H1 (cell line): ENCODE results near the gene HSD3B1. TPM values are rescaled to one million over a fixed set of nuclear protein-coding genes. Genes with fewer than 3 reads are reported as not detected.

Experiments
- CTCF ChIA-PET: fragments of 300-600 bp; sonication (Branson Sonifier 250); formaldehyde crosslinking; loops from one replicate; lab custom pipeline; 2021; ENCODE audit not compliant: partially characterized antibody; lab: Charles Lee
- POLR2A ChIA-PET: fragments of 300-600 bp; sonication (Branson Sonifier 250); formaldehyde crosslinking; loops from one replicate; lab custom pipeline; 2021; ENCODE audit warnings: inconsistent platforms; ENCODE audit not compliant: partially characterized antibody; lab: Charles Lee
- DNase-seq, 2 experiments: peaks; one replicate each; pipeline versions ENCODE4 v3.0.0 to v3.0.0-alpha.2; 2010 to 2022; ENCODE audit warnings: low spot score in 2 of 2, low read depth in 1 of 2, mixed read lengths in 1 of 2
- FAIRE-seq: peaks from 2 replicates; lab custom pipeline; 2011; peaks lifted over from hg19 to GRCh38; lab: Jason Lieb, UNC
- H2AFZ ChIP-seq: 2 replicates; pipeline ENCODE4 v1.8.1; 2012; ENCODE audit warnings: low read length, inconsistent platforms
- H2AK5ac ChIP-seq: 2 replicates; pipeline ENCODE4 v1.6.1; 2013; ENCODE audit warnings: low read depth, low read length
- H2BK120ac ChIP-seq: replicated peaks from 2 replicates; pipeline ENCODE3; 2013; ENCODE audit warnings: low read depth, low read length, inconsistent platforms
- H2BK12ac ChIP-seq: 2 replicates; pipeline ENCODE4 v1.6.1; 2013; ENCODE audit warnings: low read depth, low read length
- H2BK15ac ChIP-seq: 2 replicates; pipeline ENCODE4 v1.6.1; 2013; ENCODE audit warnings: low read length
- H2BK20ac ChIP-seq: 2 replicates; pipeline ENCODE4 v1.6.1; 2013; ENCODE audit warnings: low read length
- H2BK5ac ChIP-seq: 2 replicates; pipeline ENCODE4 v1.6.1; 2013; ENCODE audit warnings: low read depth, low read length
- H3K14ac ChIP-seq: 2 replicates; pipeline ENCODE4 v1.6.1; 2013; ENCODE audit warnings: inconsistent platforms; ENCODE audit not compliant: insufficient read length
- H3K18ac ChIP-seq: 2 replicates; pipeline ENCODE4 v1.6.1; 2013; ENCODE audit warnings: low read length; ENCODE audit errors: extremely low read depth
- H3K23ac ChIP-seq: 2 replicates; pipeline ENCODE4 v1.6.1; 2013; ENCODE audit warnings: inconsistent platforms; ENCODE audit not compliant: insufficient read length
- H3K23me2 ChIP-seq: 2 replicates; pipeline ENCODE4 v1.6.1; 2013; ENCODE audit warnings: low read depth, low read length
- H3K27ac ChIP-seq: 2 replicates; pipeline ENCODE4 v1.6.1; 2011; ENCODE audit warnings: low read depth, low read length, inconsistent platforms
- H3K27me3 ChIP-seq, 4 experiments: replicated peaks in 1 of 4; 1 replicate in 1 of 4; 2 replicates in 3 of 4; pipeline versions ENCODE4 v1.6.1 to v1.8.1; 2011 to 2013; ENCODE audit warnings: low read length in 3 of 4, mild to moderate bottlenecking in 3 of 4, inconsistent platforms in 2 of 4, mixed read lengths in 2 of 4, moderate library complexity in 1 of 4; ENCODE audit not compliant: control insufficient read depth in 3 of 4, insufficient read depth in 3 of 4; ENCODE audit errors: extremely low read depth in 1 of 4
- H3K36me3 ChIP-seq, 4 experiments: 2 replicates each; pipeline versions ENCODE4 v1.6.1 to v1.8.1; 2011 to 2013; ENCODE audit warnings: mild to moderate bottlenecking in 4 of 4, low read length in 3 of 4, moderate library complexity in 2 of 4, control low read depth in 1 of 4, inconsistent platforms in 1 of 4; ENCODE audit not compliant: insufficient read depth in 4 of 4, control insufficient read depth in 2 of 4
- H3K4ac ChIP-seq: replicated peaks from 2 replicates; pipeline ENCODE3; 2013; ENCODE audit warnings: low read length, low read depth, mixed read lengths, inconsistent platforms; ENCODE audit not compliant: insufficient read length
- H3K4me1 ChIP-seq, 4 experiments: replicated peaks in 1 of 4; 1 replicate in 1 of 4; 2 replicates in 3 of 4; pipeline versions ENCODE4 v1.6.1 to v1.8.1; 2011 to 2013; ENCODE audit warnings: low read length in 3 of 4, inconsistent platforms in 2 of 4, mixed read lengths in 1 of 4; ENCODE audit not compliant: insufficient read depth in 4 of 4, control insufficient read depth in 3 of 4
- H3K4me2 ChIP-seq, 2 experiments: 2 replicates each; pipeline versions ENCODE4 v1.6.1 to v1.8.1; 2011 to 2013; ENCODE audit warnings: low read depth in 2 of 2, low read length in 2 of 2, control low read depth in 1 of 2, inconsistent platforms in 1 of 2, mild to moderate bottlenecking in 1 of 2; ENCODE audit not compliant: insufficient read depth in 1 of 2
- H3K4me3 ChIP-seq, 4 experiments: fragments of 200-600, 300-600 bp in 1 of 4; sonication (generic), shearing (Covaris generic), sonication (Bioruptor Twin) in 1 of 4; 2 replicates each; pipeline versions ENCODE4 v1.5.1 to v1.8.1; 2011 to 2016; ENCODE audit warnings: low read length in 4 of 4, low read depth in 3 of 4, control low read depth in 2 of 4, inconsistent platforms in 2 of 4, mild to moderate bottlenecking in 2 of 4, mixed read lengths in 1 of 4, moderate library complexity in 1 of 4; ENCODE audit not compliant: insufficient read depth in 2 of 4; ENCODE audit errors: extremely low read depth in 1 of 4
- H3K56ac ChIP-seq: replicated peaks from 2 replicates; pipeline ENCODE3; 2013; ENCODE audit warnings: low read depth, mild to moderate bottlenecking, mixed read lengths, low read length, inconsistent platforms; ENCODE audit not compliant: insufficient read length
- H3K79me1 ChIP-seq: 2 replicates; pipeline ENCODE4 v1.6.1; 2013; ENCODE audit warnings: low read depth, low read length, control low read depth
- H3K79me2 ChIP-seq, 2 experiments: 2 replicates each; pipeline versions ENCODE4 v1.6.1 to v1.8.1; 2012 to 2013; ENCODE audit warnings: low read length in 2 of 2, mild to moderate bottlenecking in 2 of 2, inconsistent platforms in 1 of 2; ENCODE audit not compliant: insufficient read depth in 2 of 2, control insufficient read depth in 1 of 2
- H3K9ac ChIP-seq, 4 experiments: replicated peaks in 1 of 4; 1 replicate in 1 of 4; 2 replicates in 3 of 4; pipeline versions ENCODE4 v1.6.1 to v1.8.1; 2011 to 2013; ENCODE audit warnings: low read depth in 3 of 4, low read length in 3 of 4, control low read depth in 2 of 4, mild to moderate bottlenecking in 2 of 4, moderate library complexity in 2 of 4, inconsistent platforms in 1 of 4; ENCODE audit errors: extremely low read depth in 1 of 4
- H3K9me3 ChIP-seq, 2 experiments: 2 replicates each; pipeline versions ENCODE4 v1.6.1 to v1.8.1; 2012 to 2013; ENCODE audit warnings: mild to moderate bottlenecking in 2 of 2, moderate library complexity in 2 of 2, control low read depth in 1 of 2, inconsistent platforms in 1 of 2, low read depth in 1 of 2, low read length in 1 of 2, mixed read lengths in 1 of 2; ENCODE audit not compliant: insufficient read depth in 2 of 2
- H4K20me1 ChIP-seq, 2 experiments: replicated peaks in 1 of 2; 2 replicates each; pipeline versions ENCODE3 to v1.8.1; 2011 to 2013; ENCODE audit warnings: inconsistent platforms in 2 of 2, low read length in 2 of 2, mild to moderate bottlenecking in 1 of 2; ENCODE audit not compliant: insufficient read depth in 2 of 2, control insufficient read depth in 1 of 2
- H4K5ac ChIP-seq: 2 replicates; pipeline ENCODE4 v1.6.1; 2013; ENCODE audit warnings: low read length, low read depth, mixed read lengths, inconsistent platforms; ENCODE audit not compliant: insufficient read length
- H4K8ac ChIP-seq: 2 replicates; pipeline ENCODE4 v1.8.0; 2013; ENCODE audit warnings: mild to moderate bottlenecking, moderate library complexity, low read length, inconsistent platforms; ENCODE audit not compliant: insufficient read depth; ENCODE audit errors: extremely low read depth
- H4K91ac ChIP-seq: replicated peaks from 2 replicates; pipeline ENCODE3; 2013; ENCODE audit warnings: low read length, mixed read lengths, inconsistent platforms; ENCODE audit not compliant: insufficient read length
- KDM5A ChIP-seq: fragments of 200-600 bp; IDR thresholded peaks from 2 replicates; pipeline ENCODE4 v1.7.1; 2012; ENCODE audit warnings: mild to moderate bottlenecking, low read length, inconsistent platforms, mixed read lengths
- WGBS, 2 experiments: shearing (Covaris generic) in 1 of 2; methylation state at CpG; one replicate each; pipeline versions ENCODE4 v1.1.6 to v1.1.7; 2013 to 2015; ENCODE audit warnings: low lambda C conversion rate in 2 of 2, mixed read lengths in 2 of 2, inconsistent platforms in 1 of 2, low coverage in 1 of 2, missing lambda C conversion rate in 1 of 2; ENCODE audit not compliant: insufficient replicate concordance in 2 of 2, insufficient coverage in 1 of 2, insufficient read length in 1 of 2; ENCODE audit errors: extremely low coverage in 1 of 2, missing lambda C conversion rate in 1 of 2; 5-methylcytosine and 5-hydroxymethylcytosine counted together
- polyA plus RNA-seq, 7 experiments: library from polyadenylated mRNA; depleted of rRNA in 3 of 7; stranded (reverse) in 5 of 7; unstranded in 2 of 7; fragments of >200 nt in 5 of 7; fragments of 200-250 nt in 2 of 7; gene quantifications; 1 replicate in 5 of 7; 2 replicates in 1 of 7; 4 replicates in 1 of 7; pipeline versions ENCODE4 v1.2.1 to v1.2.3, GENCODE V29; 2011 to 2013; ENCODE audit warnings: missing spikeins in 2 of 7, mixed read lengths in 2 of 7
- total RNA-seq: library from RNA; stranded (reverse); fragmentation: NEBNext Ultra II Directional; extraction: Animal tissue kit (Norgen Biotek cat#: 25700); gene quantifications from 2 replicates; pipeline ENCODE4 v1.2.1, GENCODE V29; 2021
- TF ChIP-seq, protein P1 (sequence below): IDR thresholded peaks from 2 replicates; pipeline ENCODE4 v1.6.1; 2012; ENCODE audit warnings: inconsistent platforms
- TF ChIP-seq, protein P2 (sequence below): IDR thresholded peaks from 2 replicates; pipeline ENCODE4 v1.6.1; 2012; ENCODE audit warnings: inconsistent platforms

Gene HSD3B1
- total and polyA plus RNA-seq, 2 of the 8 experiments (the other 6 are each of a cell fraction or from before 2014, with no cell fraction given) = not detected

DNA sequence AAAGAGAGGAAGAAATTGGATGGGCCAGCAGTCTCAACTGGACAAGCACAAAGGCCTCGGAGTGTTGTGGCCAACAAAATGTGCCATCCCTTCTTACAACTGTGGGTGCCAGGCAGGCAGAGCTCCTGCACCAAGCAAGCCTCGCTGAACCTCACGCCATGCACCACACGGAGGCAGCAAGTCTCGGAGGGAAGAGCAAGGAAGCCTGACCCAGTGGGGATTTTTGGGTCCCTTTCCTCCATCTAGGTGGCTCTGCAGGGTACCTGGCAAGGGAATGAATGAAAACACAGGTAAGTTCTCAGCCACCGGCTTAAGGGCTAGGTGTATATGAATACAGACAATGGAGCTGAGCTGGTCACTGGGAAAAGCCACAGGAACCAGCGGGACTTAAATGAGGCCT is 40.8 kb downstream of the HSD3B1 start:
- Histone ChIP-seq H3K27ac (no peak overlapping the region), H3K27me3 (no peaks in the 10 kb centered on the region), H2BK20ac (no peak overlapping the region), H3K23ac (no peak overlapping the region), H3K18ac (no peak overlapping the region), H2BK12ac (no peak overlapping the region), H2AK5ac (no peak overlapping the region), H3K56ac (no peak overlapping the region), H4K8ac (no peak overlapping the region), H4K5ac (no peak overlapping the region), H2BK120ac (no peak overlapping the region), H3K9ac (no peak overlapping the region), H3K4me1 (no peaks in the 10 kb centered on the region), H3K23me2 (no peaks in the 10 kb centered on the region), H3K36me3 (no peaks in the 10 kb centered on the region), H3K4me2 (no peak overlapping the region), H3K9me3 (no peaks in the 10 kb centered on the region), H3K4ac (no peak overlapping the region), H2AFZ (no peak overlapping the region), H3K79me2 (no peaks in the 10 kb centered on the region), H4K91ac (no peak overlapping the region), H4K20me1 (no peaks in the 10 kb centered on the region), H3K14ac (no peak overlapping the region), H3K79me1 (no peaks in the 10 kb centered on the region), H2BK15ac (no peak overlapping the region), H3K4me3 (no peak overlapping the region), H2BK5ac (no peak overlapping the region)
- POLR2A ChIA-PET = no interaction called here
- WGBS, 2 experiments = 86% methylated on average over 7 of the region's 7 CpGs; no CpG with 5 or more reads in 1 of the 2 experiments
- FAIRE-seq = no peak
- CTCF ChIA-PET = interaction anchor here (0.6 to 2.4 kb wide), 13 partner anchors 8 to 682 kb away, joined by 3 to 10 read pairs (median 4); no protein-coding TSS in a partner anchor
- no peak for DNase-seq
- TF ChIP-seq, protein P1, sequence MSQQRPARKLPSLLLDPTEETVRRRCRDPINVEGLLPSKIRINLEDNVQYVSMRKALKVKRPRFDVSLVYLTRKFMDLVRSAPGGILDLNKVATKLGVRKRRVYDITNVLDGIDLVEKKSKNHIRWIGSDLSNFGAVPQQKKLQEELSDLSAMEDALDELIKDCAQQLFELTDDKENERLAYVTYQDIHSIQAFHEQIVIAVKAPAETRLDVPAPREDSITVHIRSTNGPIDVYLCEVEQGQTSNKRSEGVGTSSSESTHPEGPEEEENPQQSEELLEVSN = peak; percentile 50
- TF ChIP-seq, protein P2, sequence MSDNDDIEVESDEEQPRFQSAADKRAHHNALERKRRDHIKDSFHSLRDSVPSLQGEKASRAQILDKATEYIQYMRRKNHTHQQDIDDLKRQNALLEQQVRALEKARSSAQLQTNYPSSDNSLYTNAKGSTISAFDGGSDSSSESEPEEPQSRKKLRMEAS = 0 out of 2 replicates have a peak, but pooled peaks have one; percentile 19
- no peak for TF ChIP-seq KDM5A
